K562 (cell line): ENCODE results near the gene SART1. TPM values are rescaled to one million over a fixed set of nuclear protein-coding genes. Genes with fewer than 3 reads are reported as not detected.

ENCODE experiments used
- ETV1 ChIP-seq: fragments of 450-650 bp; conservative IDR thresholded peaks from 2 replicates; pipeline ENCODE4 v1.6.1; 2016; ENCODE audit warnings: missing genetic modification characterization, control low read depth, low read depth, missing compliant biosample characterization
- GATAD2B ChIP-seq: fragments of 450-650 bp; IDR thresholded peaks from 2 replicates; pipeline ENCODE4 v1.6.1; 2017; ENCODE audit warnings: mild to moderate bottlenecking, borderline replicate concordance
- MAFK ChIP-seq: IDR thresholded peaks from 2 replicates; pipeline ENCODE4 v1.6.1; 2011; ENCODE audit warnings: low read length, improper control_type of control experiment
- MAZ ChIP-seq, 2 experiments: fragments of 450-650 bp in 1 of 2; sonication (generic) in 1 of 2; formaldehyde crosslinking; IDR thresholded peaks in 1 of 2; conservative IDR thresholded peaks in 1 of 2; 2 replicates each; pipeline versions ENCODE4 v1.4.0 to v1.5.0; 2020; ENCODE audit warnings: mild to moderate bottlenecking in 1 of 2, missing genetic modification reagents in 1 of 2
- MYC ChIP-seq, 2 experiments: fragments of 250-450 bp in 1 of 2; sonication (Bioruptor Pico) in 1 of 2; IDR thresholded peaks; 2 replicates each; pipeline versions ENCODE4 v1.5.1 to v1.6.1; 2012 to 2021; ENCODE audit warnings: low read depth in 2 of 2, borderline replicate concordance in 1 of 2, improper control_type of control experiment in 1 of 2, low read length in 1 of 2, mild to moderate bottlenecking in 1 of 2, moderate library complexity in 1 of 2
- UBTF ChIP-seq, 2 experiments: IDR thresholded peaks; 2 replicates each; pipeline ENCODE4 v1.6.1; 2012; ENCODE audit warnings: improper control_type of control experiment in 2 of 2, low read depth in 2 of 2, low read length in 2 of 2, borderline replicate concordance in 1 of 2
- VEZF1 ChIP-seq: fragments of 200-800 bp; sonication (Bioruptor generic); IDR thresholded peaks from 2 replicates; pipeline ENCODE4 v1.6.1; 2017; ENCODE audit warnings: missing genetic modification characterization, missing compliant biosample characterization
- ZMIZ1 ChIP-seq, 2 experiments: fragments of 150-350 bp in 1 of 2; IDR thresholded peaks; 2 replicates each; pipeline ENCODE4 v1.6.1; 2012 to 2016; ENCODE audit warnings: low read depth in 2 of 2, low read length in 2 of 2, mild to moderate bottlenecking in 1 of 2, moderate library complexity in 1 of 2
- ZNF785 ChIP-seq: fragments of 250-450 bp; sonication (Bioruptor Pico); IDR thresholded peaks from 2 replicates; pipeline ENCODE4 v1.4.0; 2020; ENCODE audit warnings: mild to moderate bottlenecking
- polyA plus RNA-seq, 8 experiments: library from polyadenylated mRNA; depleted of rRNA in 4 of 8; stranded (reverse) in 5 of 8; unstranded in 3 of 8; fragments of >200 nt; fragmentation: Nextera tagmentation in 2 of 8; fragmentation: Illumina TruSeq in 1 of 8; extraction: Ambion mirVana in 2 of 8; extraction: Trizol in 1 of 8; gene quantifications; 2 replicates each; pipeline versions ENCODE4 v1.2.1 to v1.2.3, GENCODE V29; 2011 to 2014; ENCODE audit warnings: inconsistent platforms in 1 of 8, missing spikeins in 1 of 8
- total RNA-seq, 7 experiments: library from RNA; depleted of rRNA in 6 of 7; stranded (reverse); fragments of >200 nt in 6 of 7; fragmentation: Illumina TruSeq in 2 of 7; extraction: Trizol in 2 of 7; gene quantifications; 2 replicates each; pipeline versions ENCODE4 v1.2.1 to v1.2.3, GENCODE V29; 2011 to 2021; ENCODE audit warnings: low replicate concordance in 1 of 7

Gene SART1
- total and polyA plus RNA-seq, 9 of the 15 experiments (the other 6 are each of a cell fraction or from before 2014, with no cell fraction given) = 4.8 to 84.1 (median 31.7) TPM

- TF ChIP-seq VEZF1 (CRISPR knock-in tag) = peak; percentile 39; the same call in 1 of the 2 replicates
- TF ChIP-seq GATAD2B = 0 out of 2 replicates have a peak, but pooled peaks have one; percentile 38
- TF ChIP-seq ZMIZ1 (IDR thresholded peaks at IDR 0.05; ENCODE audit: low read depth in 2 of 2, low read length in 2 of 2) = 0 out of 4 replicates have a peak, but pooled peaks of 1 of the 2 experiments have one; percentile 43
- 0 out of 4 replicates have a peak, but pooled peaks of 1 of the 2 experiments have one; percentile 41 for TF ChIP-seq UBTF (IDR thresholded peaks at IDR 0.05; ENCODE audit: borderline replicate concordance in 1 of 2, low read depth in 2 of 2, low read length in 2 of 2)
- peak; percentile 58; the same call in 1 of the 2 replicates for TF ChIP-seq MYC (IDR thresholded peaks at IDR 0.05; ENCODE audit: low read depth, low read length)
- TF ChIP-seq MYC (CRISPR knock-in tag; IDR thresholded peaks at IDR 0.05; ENCODE audit: borderline replicate concordance, low read depth) = no peak
- 0 out of 2 replicates have a peak, but pooled peaks have one; percentile 12 for TF ChIP-seq ETV1 (tag)
- no peak for TF ChIP-seq ZNF785 (CRISPR knock-in tag)
- peak; percentile 58 for TF ChIP-seq MAFK
- peak in 1 of 2 experiments; percentile 73; a peak in 2 of 4 replicates for TF ChIP-seq MAZ (CRISPR knock-in tag; conservative IDR thresholded peaks at IDR 0.05 in 1 of 2, IDR thresholded peaks at IDR 0.05 in 1 of 2)
- TF ChIP-seq, all 486 proteins: peak for 69
These were observed 27.5 kb downstream of the SART1 start (continued) for GRCh38 chr11:65988791-65989592.
